ENCODE results near the gene PHTF2.

PHTF2 gene

DNA sequence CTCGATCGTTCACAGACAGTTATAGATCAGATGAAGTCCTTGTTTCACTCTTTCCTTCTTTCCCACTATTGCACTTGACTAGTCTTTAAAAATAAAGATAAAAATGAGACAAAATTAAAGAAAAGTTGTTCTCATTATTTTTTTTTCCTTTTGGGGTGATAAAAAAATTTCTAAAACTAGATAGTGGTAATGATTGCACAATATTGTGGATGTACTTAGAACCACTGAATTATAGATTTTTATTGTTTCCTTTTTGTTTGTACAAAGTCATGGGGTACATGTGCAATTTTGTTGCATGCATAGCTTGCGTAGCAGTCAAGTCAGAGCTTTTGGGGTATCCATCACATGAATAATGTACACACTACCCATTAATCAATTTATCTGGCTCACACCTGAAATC lies 97.3 kb downstream of the PHTF2 start:
- no peak overlapping the region for H3K27ac ChIP-seq (replicated peaks)
- TF ChIP-seq POLR2AphosphoS5 (IDR thresholded peaks at IDR 0.05; ENCODE audit: low read depth) (no peak), SPI1 (IDR thresholded peaks at IDR 0.05; ENCODE audit: borderline replicate concordance, low read depth) (no peak), CTCF (IDR thresholded peaks at IDR 0.05; ENCODE audit: insufficient read depth, low read length) (no peak), GABPA (IDR thresholded peaks at IDR 0.05; ENCODE audit: low read depth) (no peak)
- TF ChIP-seq, protein P1, sequence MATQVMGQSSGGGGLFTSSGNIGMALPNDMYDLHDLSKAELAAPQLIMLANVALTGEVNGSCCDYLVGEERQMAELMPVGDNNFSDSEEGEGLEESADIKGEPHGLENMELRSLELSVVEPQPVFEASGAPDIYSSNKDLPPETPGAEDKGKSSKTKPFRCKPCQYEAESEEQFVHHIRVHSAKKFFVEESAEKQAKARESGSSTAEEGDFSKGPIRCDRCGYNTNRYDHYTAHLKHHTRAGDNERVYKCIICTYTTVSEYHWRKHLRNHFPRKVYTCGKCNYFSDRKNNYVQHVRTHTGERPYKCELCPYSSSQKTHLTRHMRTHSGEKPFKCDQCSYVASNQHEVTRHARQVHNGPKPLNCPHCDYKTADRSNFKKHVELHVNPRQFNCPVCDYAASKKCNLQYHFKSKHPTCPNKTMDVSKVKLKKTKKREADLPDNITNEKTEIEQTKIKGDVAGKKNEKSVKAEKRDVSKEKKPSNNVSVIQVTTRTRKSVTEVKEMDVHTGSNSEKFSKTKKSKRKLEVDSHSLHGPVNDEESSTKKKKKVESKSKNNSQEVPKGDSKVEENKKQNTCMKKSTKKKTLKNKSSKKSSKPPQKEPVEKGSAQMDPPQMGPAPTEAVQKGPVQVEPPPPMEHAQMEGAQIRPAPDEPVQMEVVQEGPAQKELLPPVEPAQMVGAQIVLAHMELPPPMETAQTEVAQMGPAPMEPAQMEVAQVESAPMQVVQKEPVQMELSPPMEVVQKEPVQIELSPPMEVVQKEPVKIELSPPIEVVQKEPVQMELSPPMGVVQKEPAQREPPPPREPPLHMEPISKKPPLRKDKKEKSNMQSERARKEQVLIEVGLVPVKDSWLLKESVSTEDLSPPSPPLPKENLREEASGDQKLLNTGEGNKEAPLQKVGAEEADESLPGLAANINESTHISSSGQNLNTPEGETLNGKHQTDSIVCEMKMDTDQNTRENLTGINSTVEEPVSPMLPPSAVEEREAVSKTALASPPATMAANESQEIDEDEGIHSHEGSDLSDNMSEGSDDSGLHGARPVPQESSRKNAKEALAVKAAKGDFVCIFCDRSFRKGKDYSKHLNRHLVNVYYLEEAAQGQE (IDR thresholded peaks at IDR 0.05; ENCODE audit: insufficient replicate concordance, low read depth) = no peak
- DNase-seq (ENCODE audit: low read depth in 1 of 2, low spot score in 1 of 2) = no peak
- H3K27me3 ChIP-seq (ENCODE audit: insufficient read depth, poor library complexity, severe bottlenecking) = no peaks in the 10 kb centered on the region
- H3K4me3 ChIP-seq (replicated peaks; ENCODE audit: insufficient read depth, low read length) = no peak overlapping the region

DNA sequence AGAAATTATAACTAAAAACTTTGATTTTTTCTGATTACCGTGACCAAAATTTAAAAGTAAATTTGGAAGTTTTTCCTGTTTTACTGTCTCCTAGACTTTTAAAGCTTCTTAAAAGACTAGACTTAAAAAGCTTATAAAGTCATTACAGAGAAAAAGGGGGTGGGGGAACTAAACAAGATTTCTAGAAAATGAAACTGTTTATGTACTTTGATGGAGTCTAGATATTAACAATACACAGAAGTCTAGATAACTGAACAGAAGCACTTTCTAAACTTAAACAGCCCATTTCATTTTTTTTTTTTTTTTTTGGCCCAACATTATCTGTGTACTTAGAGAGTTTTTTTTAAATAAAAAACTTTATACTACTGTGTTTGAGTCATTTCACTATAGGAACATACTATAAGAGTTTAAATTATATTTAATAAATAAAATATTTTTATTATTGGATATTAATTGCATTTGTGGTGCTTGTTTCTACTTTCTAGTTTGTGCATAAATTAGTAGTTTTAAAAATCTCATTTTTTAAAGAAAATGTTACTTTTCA lies 98.5 kb downstream of the PHTF2 start:
- Histone ChIP-seq H3K4me3 (replicated peaks; ENCODE audit: insufficient read depth, low read length) (no peak overlapping the region), H3K27ac (replicated peaks) (no peak overlapping the region), H3K27me3 (ENCODE audit: insufficient read depth, poor library complexity, severe bottlenecking) (no peaks in the 10 kb centered on the region)
- DNase-seq (ENCODE audit: low read depth in 1 of 2, low spot score in 1 of 2) = no peak
- TF ChIP-seq POLR2AphosphoS5 (IDR thresholded peaks at IDR 0.05; ENCODE audit: low read depth) (no peak), SPI1 (IDR thresholded peaks at IDR 0.05; ENCODE audit: borderline replicate concordance, low read depth) (no peak), CTCF (IDR thresholded peaks at IDR 0.05; ENCODE audit: insufficient read depth, low read length) (no peak), GABPA (IDR thresholded peaks at IDR 0.05; ENCODE audit: low read depth) (no peak)
- TF ChIP-seq, protein P1 (IDR thresholded peaks at IDR 0.05; ENCODE audit: insufficient replicate concordance, low read depth) = no peak

GRCh38 chr7:77899516-77899915 lies 100.9 kb downstream of the PHTF2 start:
- H3K4me3 ChIP-seq (replicated peaks; ENCODE audit: insufficient read depth, low read length) = no peak overlapping the region
- no peak for TF ChIP-seq CTCF (IDR thresholded peaks at IDR 0.05; ENCODE audit: insufficient read depth, low read length)
- TF ChIP-seq, protein P1 (IDR thresholded peaks at IDR 0.05; ENCODE audit: insufficient replicate concordance, low read depth) = no peak
- TF ChIP-seq POLR2AphosphoS5 (IDR thresholded peaks at IDR 0.05; ENCODE audit: low read depth) = no peak
- no peak for TF ChIP-seq GABPA (IDR thresholded peaks at IDR 0.05; ENCODE audit: low read depth)
- no peak for TF ChIP-seq SPI1 (IDR thresholded peaks at IDR 0.05; ENCODE audit: borderline replicate concordance, low read depth)
- DNase-seq (ENCODE audit: low read depth in 1 of 2, low spot score in 1 of 2) = no peak
- no peaks in the 10 kb centered on the region for H3K27me3 ChIP-seq (ENCODE audit: insufficient read depth, poor library complexity, severe bottlenecking)
- no peak overlapping the region for H3K27ac ChIP-seq (replicated peaks)
